CD4-positive, alpha-beta memory T cell (primary cell): ENCODE data around the gene KCNQ2. TPM values are rescaled to one million over a fixed set of nuclear protein-coding genes. Genes with fewer than 3 reads are reported as not detected.
A peak's percentile ranks its signal among the peaks of the same experiment; 100 is the strongest.

Experiments
- CTCF ChIA-PET: fragments of 350-600 bp; sonication (Branson Sonifier 250); formaldehyde crosslinking; loops from one replicate; lab custom pipeline; 2021; ENCODE audit warnings: inconsistent platforms; ENCODE audit not compliant: partially characterized antibody; lab: Charles Lee
- POLR2A ChIA-PET: fragments of 350-600 bp; sonication (Branson Sonifier 250); formaldehyde crosslinking; loops from one replicate; lab custom pipeline; 2021; ENCODE audit not compliant: partially characterized antibody; lab: Charles Lee
- DNase-seq, 5 donors: peaks; one replicate each; pipeline versions ENCODE4 v3.0.0 to v3.0.0-alpha.2; 2020 to 2022; ENCODE audit warnings: mixed read lengths in 1 of 5
- H3K27ac ChIP-seq: one replicate; pipeline ENCODE4 v1.7.0; 2013; ENCODE audit warnings: low read depth, low read length
- H3K27me3 ChIP-seq: 2 replicates; pipeline ENCODE4 v1.7.0; 2013; ENCODE audit warnings: mild to moderate bottlenecking, low read length, moderate library complexity; ENCODE audit not compliant: insufficient read depth
- H3K36me3 ChIP-seq: 2 replicates; pipeline ENCODE4 v1.7.0; 2013; ENCODE audit warnings: mild to moderate bottlenecking, low read length, moderate library complexity; ENCODE audit not compliant: insufficient read depth
- H3K4me1 ChIP-seq: 2 replicates; pipeline ENCODE4 v1.7.0; 2013; ENCODE audit warnings: mild to moderate bottlenecking, low read length, moderate library complexity; ENCODE audit not compliant: insufficient read depth
- H3K4me3 ChIP-seq, 2 donors: one replicate each; pipeline ENCODE4 v1.7.0; 2013; ENCODE audit warnings: low read length in 2 of 2, mild to moderate bottlenecking in 1 of 2
- H3K9me3 ChIP-seq, 2 donors: one replicate each; pipeline ENCODE4 v1.7.0; 2013; ENCODE audit warnings: low read length in 2 of 2, control low read depth in 1 of 2; ENCODE audit not compliant: control insufficient read depth in 1 of 2
- H3K27ac Mint-ChIP-seq, 7 donors: one replicate each; pipeline ENCODE4 v1.8.0; 2020 to 2021; ENCODE audit warnings: mixed read lengths in 7 of 7, mild to moderate bottlenecking in 6 of 7, inconsistent platforms in 3 of 7, moderate library complexity in 3 of 7
- H3K27me3 Mint-ChIP-seq, 2 donors: one replicate each; pipeline ENCODE4 v1.8.0; 2020 to 2021; ENCODE audit warnings: mixed read lengths in 2 of 2
- H3K36me3 Mint-ChIP-seq, 2 donors: one replicate each; pipeline ENCODE4 v1.8.0; 2020 to 2021; ENCODE audit warnings: mixed read lengths in 2 of 2, inconsistent platforms in 1 of 2, mild to moderate bottlenecking in 1 of 2
- H3K4me1 Mint-ChIP-seq, 4 donors: one replicate each; pipeline ENCODE4 v1.8.0; 2020 to 2021; ENCODE audit warnings: mixed read lengths in 4 of 4, mild to moderate bottlenecking in 1 of 4
- H3K4me3 Mint-ChIP-seq, 8 donors: one replicate each; pipeline ENCODE4 v1.8.0; 2020 to 2021; ENCODE audit warnings: mixed read lengths in 8 of 8, mild to moderate bottlenecking in 7 of 8, moderate library complexity in 6 of 8, inconsistent platforms in 3 of 8
- H3K9me3 Mint-ChIP-seq, 8 donors: one replicate each; pipeline ENCODE4 v1.8.0; 2020 to 2021; ENCODE audit warnings: mixed read lengths in 8 of 8, mild to moderate bottlenecking in 5 of 8, inconsistent platforms in 3 of 8, moderate library complexity in 1 of 8
- intact Hi-C: fragments of 100-400 bp; cut with micrococcal nuclease; formaldehyde crosslinking; loops from one replicate; pipeline ENCODE4 v1.15.1; 2023
- polyA plus RNA-seq, 2 donors: library from polyadenylated mRNA; unstranded; fragments of 300-500 nt; fragmentation: Illumina TruSeq; gene quantifications; one replicate each; pipeline ENCODE4 v1.2.3, GENCODE V29; 2021
- total RNA-seq, 2 experiments: library from RNA; stranded (reverse); gene quantifications; one replicate each; pipeline ENCODE4 v1.2.3, GENCODE V29; 2021

KCNQ2 gene
- total and polyA plus RNA-seq, 4 experiments from 2014 or later, result not detected

- Histone ChIP-seq H3K4me1 (peaks cover 18% of the 10 kb centered on the region), H3K9me3 (no peaks in the 10 kb centered on the region), H3K36me3 (no peaks in the 10 kb centered on the region), H3K4me3 (no peak overlapping the region), H3K27ac (no peak overlapping the region), H3K27me3 (peaks cover 12% of the 10 kb centered on the region)
- intact Hi-C loops, result loop anchor here (2.0 to 5.0 kb wide), 2 partner anchors 299 to 701 kb away; partner anchors contain the start of gene MRGBP
- POLR2A ChIA-PET, result interaction anchor here (1.4 to 2.6 kb wide), 3 partner anchors 22 to 141 kb away, joined by 3 to 27 read pairs (median 7); partner anchors contain the start of genes PPDPF and PTK6
- Mint-ChIP-seq H3K27me3 (peaks cover 6 to 7% of the 10 kb centered on the region in 2 donors), H3K9me3 (no peaks in the 10 kb centered on the region), H3K36me3 (no peaks in the 10 kb centered on the region), H3K4me3 (peak overlapping the region in 2 of 8 donors; percentile 8 to 15), H3K27ac (no peak overlapping the region), H3K4me1 (peaks cover 1 to 8% (median 3%) of the 10 kb centered on the region in 4 donors)
- CTCF ChIA-PET, result no interaction called here
- DNase-seq, result no peak
Observed at GRCh38 chr20:63497946-63498935, 25.8 kb upstream of the KCNQ2 start.

- peaks cover 6 to 7% of the 10 kb centered on the region in 2 donors for H3K27me3 Mint-ChIP-seq
- H3K27ac Mint-ChIP-seq, result peak overlapping the region in 1 of 7 donors; percentile 52
- peaks cover 12% of the 10 kb centered on the region for H3K27me3 ChIP-seq
- ChIA-PET CTCF (interaction anchor here (0.5 to 2.3 kb wide), 13 partner anchors 8 to 574 kb away, joined by 3 to 21 read pairs (median 4); partner anchors contain the start of genes PPDPF, PTK6, SAMD10 and TPD52L2), POLR2A (interaction anchor here (1.0 to 2.6 kb wide), 6 partner anchors 9 to 367 kb away, joined by 3 to 27 read pairs (median 4); partner anchors contain the start of genes HELZ2, PPDPF, PTK6 and TPD52L2)
- H3K4me3 Mint-ChIP-seq, result peak overlapping the region in 6 of 8 donors; percentile 26 to 71 (median 48)
- intact Hi-C loops, result loop anchor here (2.0 to 5.0 kb wide), 2 partner anchors 299 to 700 kb away; partner anchors contain the start of gene MRGBP
- peaks cover 1 to 8% (median 3%) of the 10 kb centered on the region in 4 donors for H3K4me1 Mint-ChIP-seq
- H3K4me3 ChIP-seq, result no peak overlapping the region
- DNase-seq, result no peak
- peaks cover 0 to 2% (median 0%) of the 10 kb centered on the region in 8 donors for H3K9me3 Mint-ChIP-seq
- no peaks in the 10 kb centered on the region for H3K9me3 ChIP-seq
- H3K36me3 ChIP-seq, result no peaks in the 10 kb centered on the region
- H3K27ac ChIP-seq, result no peak overlapping the region
- H3K4me1 ChIP-seq, result peaks cover 18% of the 10 kb centered on the region
- H3K36me3 Mint-ChIP-seq, result no peaks in the 10 kb centered on the region
Observed at GRCh38 chr20:63497138-63497945, 24.9 kb upstream of the KCNQ2 start.

GRCh38 chr20:63496596-63497120 lies 24.2 kb upstream of the KCNQ2 start:
- Mint-ChIP-seq H3K27ac (peak overlapping the region in 1 of 7 donors; percentile 52), H3K27me3 (peaks cover 6 to 7% of the 10 kb centered on the region in 2 donors), H3K4me3 (peak overlapping the region in 6 of 8 donors; percentile 33 to 83 (median 64)), H3K36me3 (no peaks in the 10 kb centered on the region), H3K4me1 (peaks cover 1 to 8% (median 3%) of the 10 kb centered on the region in 4 donors), H3K9me3 (peaks cover 0 to 5% (median 0%) of the 10 kb centered on the region in 8 donors)
- intact Hi-C loops, result loop anchor here (1.0 to 5.0 kb wide), 4 partner anchors 24 to 699 kb away; partner anchors contain the start of genes MRGBP and PPDPF
- POLR2A ChIA-PET, result interaction anchor here (0.6 to 2.6 kb wide), 6 partner anchors 10 to 368 kb away, joined by 3 to 27 read pairs (median 4); partner anchors contain the start of genes HELZ2, PPDPF, PTK6 and TPD52L2
- peaks cover 18% of the 10 kb centered on the region for H3K4me1 ChIP-seq
- no peak for DNase-seq
- H3K9me3 ChIP-seq, result no peaks in the 10 kb centered on the region
- CTCF ChIA-PET, result interaction anchor here (0.5 to 2.3 kb wide), 17 partner anchors 8 to 1309 kb away, joined by 3 to 21 read pairs (median 3); partner anchors contain the start of genes PPDPF, PTK6, SAMD10 and TPD52L2
- H3K36me3 ChIP-seq, result no peaks in the 10 kb centered on the region
- H3K27me3 ChIP-seq, result peaks cover 12% of the 10 kb centered on the region
- H3K27ac ChIP-seq, result no peak overlapping the region
- H3K4me3 ChIP-seq, result peak overlapping the region in 1 of 2 donors; percentile 43

- no peaks in the 10 kb centered on the region for H3K36me3 Mint-ChIP-seq
- CTCF ChIA-PET, result interaction anchor here (0.7 to 2.3 kb wide), 14 partner anchors 9 to 1308 kb away, joined by 3 to 21 read pairs (median 4); partner anchors contain the start of genes PPDPF, PTK6, SAMD10 and TPD52L2
- H3K4me1 Mint-ChIP-seq, result peaks cover 1 to 8% (median 3%) of the 10 kb centered on the region in 4 donors
- DNase-seq, result peak; percentile 63 to 72 (median 68)
- H3K27ac ChIP-seq, result no peak overlapping the region
- intact Hi-C loops, result loop anchor here (1.0 to 5.0 kb wide), 4 partner anchors 24 to 699 kb away; partner anchors contain the start of genes MRGBP and PPDPF
- peak overlapping the region in 7 of 8 donors; percentile 48 to 83 (median 71) for H3K4me3 Mint-ChIP-seq
- H3K9me3 Mint-ChIP-seq, result peaks cover 0 to 5% (median 0%) of the 10 kb centered on the region in 8 donors
- POLR2A ChIA-PET, result interaction anchor here (0.6 to 2.6 kb wide), 6 partner anchors 11 to 368 kb away, joined by 3 to 27 read pairs (median 4); partner anchors contain the start of genes HELZ2, PPDPF, PTK6 and TPD52L2
- H3K4me1 ChIP-seq, result peaks cover 18% of the 10 kb centered on the region
- no peak overlapping the region for H3K27ac Mint-ChIP-seq
- H3K27me3 ChIP-seq, result peaks cover 12% of the 10 kb centered on the region
- no peaks in the 10 kb centered on the region for H3K9me3 ChIP-seq
- no peaks in the 10 kb centered on the region for H3K36me3 ChIP-seq
- peaks cover 5 to 9% of the 10 kb centered on the region in 2 donors for H3K27me3 Mint-ChIP-seq
- H3K4me3 ChIP-seq, result peak overlapping the region in 1 of 2 donors; percentile 43
Observed at GRCh38 chr20:63495741-63496595, 23.5 kb upstream of the KCNQ2 start.

GRCh38 chr20:63495167-63495720 lies 22.8 kb upstream of the KCNQ2 start:
- H3K9me3 ChIP-seq, result no peaks in the 10 kb centered on the region
- intact Hi-C loops, result loop anchor here (5.0 kb wide), 1 partner anchor 698 kb away; the partner anchor contains the start of gene MRGBP
- Mint-ChIP-seq H3K36me3 (no peaks in the 10 kb centered on the region), H3K4me3 (no peak overlapping the region), H3K4me1 (peaks cover 1 to 8% (median 3%) of the 10 kb centered on the region in 4 donors), H3K27me3 (peaks cover 5 to 9% of the 10 kb centered on the region in 2 donors), H3K27ac (no peak overlapping the region), H3K9me3 (peaks cover 0 to 5% (median 0%) of the 10 kb centered on the region in 8 donors)
- H3K36me3 ChIP-seq, result no peaks in the 10 kb centered on the region
- H3K27ac ChIP-seq, result no peak overlapping the region
- ChIA-PET POLR2A (interaction anchor here (2.6 kb wide), 1 partner anchor 25 kb away, joined by 27 read pairs; the partner anchor contains the start of gene PPDPF), CTCF (interaction anchor here (1.3 to 2.3 kb wide), 6 partner anchors 10 to 485 kb away, joined by 3 to 21 read pairs (median 6); partner anchors contain the start of genes PPDPF and SAMD10)
- H3K27me3 ChIP-seq, result peaks cover 12% of the 10 kb centered on the region
- DNase-seq, result no peak
- no peak overlapping the region for H3K4me3 ChIP-seq
- peaks cover 18% of the 10 kb centered on the region for H3K4me1 ChIP-seq
